ENCODE results near the gene TMEM38B. TPM values are rescaled to one million over a fixed set of nuclear protein-coding genes. Genes with fewer than 3 reads are reported as not detected.
A peak's percentile ranks its signal among the peaks of the same experiment; 100 is the strongest.

TMEM38B gene
- total and polyA plus RNA-seq, 8 donors, result 1.4 to 5.8 (median 4.7) TPM

DNA sequence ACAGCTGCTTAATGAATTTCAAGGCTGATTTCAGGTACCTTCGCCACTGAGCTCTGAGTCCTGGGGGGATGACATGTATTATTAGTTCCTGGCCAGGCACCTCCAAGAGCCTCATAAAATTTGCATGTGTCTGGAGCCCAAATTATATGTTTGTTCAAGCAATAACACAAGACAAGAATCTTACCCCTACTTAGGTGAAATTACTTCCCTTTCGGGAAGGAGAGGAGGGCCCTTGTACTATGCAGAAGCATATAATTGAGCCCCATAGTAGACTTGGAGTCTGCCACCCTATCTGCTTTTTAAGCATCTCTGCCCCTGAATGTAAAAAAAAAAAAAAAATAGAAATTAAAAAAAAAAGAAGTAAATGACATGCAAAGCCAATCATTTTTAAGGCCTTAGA lies 13.0 kb upstream of the TMEM38B start:
- H3K9me3 ChIP-seq, result no peaks in the 10 kb centered on the region

DNA sequence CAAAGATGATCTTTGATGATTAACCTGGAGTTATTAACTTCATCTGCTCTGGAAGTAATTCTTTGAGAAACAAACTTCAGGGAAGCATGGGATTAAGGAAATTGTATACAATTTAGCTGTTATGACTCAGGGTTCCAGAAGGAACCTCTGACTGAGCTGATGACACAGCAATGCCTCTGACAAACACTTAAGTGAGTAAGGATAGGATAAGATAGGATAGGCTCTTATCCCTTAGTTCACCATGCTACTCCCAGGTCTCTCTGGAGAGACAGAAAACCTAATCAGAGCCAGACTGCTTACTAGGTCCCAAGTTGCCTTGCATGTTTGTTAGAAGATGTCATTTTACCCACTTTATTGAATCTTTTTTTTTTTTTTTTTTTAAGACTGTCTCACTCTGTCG lies 12.6 kb upstream of the TMEM38B start:
- H3K27ac ChIP-seq, result no peak overlapping the region
- no peak for FAIRE-seq
- no peak overlapping the region for H3K4me3 ChIP-seq
- 83 to 96% methylated on average over 1 of the region's 1 CpG for WGBS, 2 donors
- intact Hi-C loops (cut with DNase I), result no loop called here
- no peak for ATAC-seq
- no peaks in the 10 kb centered on the region for H3K9me3 ChIP-seq
- H3K27me3 ChIP-seq, result no peaks in the 10 kb centered on the region
- H3K36me3 ChIP-seq, result no peaks in the 10 kb centered on the region
- H3K4me1 ChIP-seq, result no peaks in the 10 kb centered on the region
- no peak for DNase-seq
- no peak for TF ChIP-seq CTCF (IDR thresholded peaks at IDR 0.05)

More for the DNA sequence above, 13.0 kb upstream of the TMEM38B start:
- no peaks in the 10 kb centered on the region for H3K36me3 ChIP-seq
- intact Hi-C loops (cut with DNase I), result no loop called here
- no peaks in the 10 kb centered on the region for H3K4me1 ChIP-seq
- no peak overlapping the region for H3K27ac ChIP-seq
- ATAC-seq (no peak), FAIRE-seq (no peak), DNase-seq (no peak)
- H3K4me3 ChIP-seq, result no peak overlapping the region
- H3K27me3 ChIP-seq, result no peaks in the 10 kb centered on the region
- 95 to 98% methylated on average over 2 of the region's 2 CpGs for WGBS, 2 donors
- TF ChIP-seq CTCF (IDR thresholded peaks at IDR 0.05), result no peak

DNA sequence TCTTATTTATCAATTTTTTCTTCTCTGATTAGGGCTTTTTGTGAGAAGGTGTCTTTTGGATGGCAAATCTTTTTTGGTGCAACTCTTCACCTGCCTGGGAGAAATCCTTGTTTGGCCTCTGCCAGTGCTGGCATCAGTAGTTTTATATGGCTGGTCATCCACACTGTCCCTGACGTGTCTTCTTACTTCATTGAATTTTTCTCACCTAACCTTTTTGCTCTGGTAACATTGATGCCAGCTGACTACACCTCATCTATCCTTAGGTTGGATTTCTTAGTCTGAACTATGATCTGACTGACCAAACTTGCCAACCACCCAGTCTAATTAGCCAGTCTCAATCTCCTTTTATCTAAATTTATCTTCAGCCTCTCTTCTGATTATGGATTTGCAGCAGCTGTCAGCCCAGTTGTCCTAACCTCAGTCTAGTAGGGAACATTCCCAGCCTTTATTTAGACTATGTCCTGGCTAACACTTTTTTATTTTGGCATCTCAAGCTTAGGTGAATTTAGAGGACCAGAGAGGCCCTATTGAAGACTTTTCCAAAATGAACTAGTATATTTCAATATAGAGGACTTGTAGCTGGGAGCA lies 10.6 kb upstream of the TMEM38B start:
- Histone ChIP-seq H3K4me3 (no peak overlapping the region), H3K4me1 (no peaks in the 10 kb centered on the region), H3K27me3 (no peaks in the 10 kb centered on the region), H3K9me3 (no peaks in the 10 kb centered on the region), H3K27ac (no peak overlapping the region), H3K36me3 (no peaks in the 10 kb centered on the region)
- no peak for ATAC-seq
- intact Hi-C loops (cut with DNase I), result no loop called here
- no peak for DNase-seq
- FAIRE-seq, result no peak
- WGBS, 2 donors, result 44 to 52% methylated on average over 1 of the region's 1 CpG
- TF ChIP-seq CTCF (IDR thresholded peaks at IDR 0.05), result no peak

DNA sequence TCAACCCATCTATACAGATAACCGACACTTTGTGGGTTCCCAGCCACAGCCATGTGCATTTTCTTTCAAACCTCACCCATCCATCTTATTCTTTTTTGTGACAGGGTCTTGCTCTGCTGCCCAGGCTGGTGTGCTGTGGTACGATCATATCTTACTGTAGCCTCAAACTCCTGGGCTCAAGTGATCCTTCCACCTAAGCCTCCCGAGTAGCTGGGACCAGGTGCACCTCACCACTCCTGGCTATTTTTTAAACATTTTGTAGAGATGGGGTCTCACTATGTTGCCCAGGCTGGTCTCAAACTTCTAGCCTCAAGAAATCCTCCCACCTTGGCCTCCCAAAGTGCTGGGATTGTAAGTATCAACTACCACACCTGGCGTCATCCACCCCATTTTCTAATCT lies 7.4 kb upstream of the TMEM38B start:
- WGBS, 2 donors, result 83 to 85% methylated on average over 4 of the region's 4 CpGs
- no peak for TF ChIP-seq CTCF (IDR thresholded peaks at IDR 0.05)
- DNase-seq (no peak), FAIRE-seq (no peak), ATAC-seq (no peak)
- intact Hi-C loops (cut with DNase I), result no loop called here
- no peak overlapping the region for H3K4me3 ChIP-seq
- H3K27ac ChIP-seq, result no peak overlapping the region
- peaks cover 0 to 10% (median 0%) of the 10 kb centered on the region in 4 donors for H3K27me3 ChIP-seq
- no peaks in the 10 kb centered on the region for H3K9me3 ChIP-seq
- H3K36me3 ChIP-seq, result no peaks in the 10 kb centered on the region
- H3K4me1 ChIP-seq, result no peaks in the 10 kb centered on the region

- FAIRE-seq, result no peak
- H3K27me3 ChIP-seq, result peaks cover 0 to 10% (median 0%) of the 10 kb centered on the region in 4 donors
- WGBS, 2 donors, result 18 to 34% methylated on average over 2 of the region's 2 CpGs
- intact Hi-C loops (cut with DNase I), result no loop called here
- peaks cover 0 to 12% (median 0%) of the 10 kb centered on the region in 3 donors for H3K4me1 ChIP-seq
- H3K4me3 ChIP-seq, result no peak overlapping the region
- H3K27ac ChIP-seq, result no peak overlapping the region
- DNase-seq, result no peak
- peak in 2 of 4 donors; percentile 18 to 28 for TF ChIP-seq CTCF (IDR thresholded peaks at IDR 0.05)
- no peaks in the 10 kb centered on the region for H3K9me3 ChIP-seq
- no peak for ATAC-seq
- no peaks in the 10 kb centered on the region for H3K36me3 ChIP-seq
Measured at GRCh38 chr9:105690742-105691141, 3.6 kb upstream of the TMEM38B start.

Measured in pancreas (tissue), 10 donors.